ENCODE measurements around the gene BORCS5.
A peak's percentile ranks its signal among the peaks of the same experiment; 100 is the strongest.

Gene BORCS5

GRCh38 chr12:12353276-12353675 is 3.6 kb upstream of the BORCS5 start:
- no peaks in the 10 kb centered on the region for H3K79me2 ChIP-seq (ENCODE audit: insufficient read depth, low read length)
- H3F3A ChIP-seq (ENCODE audit: insufficient read depth, low read length) = no peaks in the 10 kb centered on the region
- no peaks in the 10 kb centered on the region for H3K9me2 ChIP-seq (ENCODE audit: low read depth, low read length)
- H3K27me3 ChIP-seq (ENCODE audit: insufficient read depth, low read length) = no peaks in the 10 kb centered on the region
- no peaks in the 10 kb centered on the region for H3K36me3 ChIP-seq (ENCODE audit: insufficient read depth, low read length)
- no peak overlapping the region for H2AFZ ChIP-seq (ENCODE audit: low read length)
- H3K27ac ChIP-seq (ENCODE audit: low read depth, low read length, poor library complexity, severe bottlenecking) = no peak overlapping the region
- TF ChIP-seq CTCF (IDR thresholded peaks at IDR 0.05; ENCODE audit: low read length) (no peak), EZH2 (IDR thresholded peaks at IDR 0.05; ENCODE audit: borderline replicate concordance, low read length) (no peak)
- no peak overlapping the region for H3K9ac ChIP-seq (ENCODE audit: low read length)
- H3K9me3 ChIP-seq (ENCODE audit: low read length) = no peaks in the 10 kb centered on the region
- no peak overlapping the region for H3K4me3 ChIP-seq (ENCODE audit: low read depth, low read length, poor library complexity, severe bottlenecking)
- no peaks in the 10 kb centered on the region for H4K20me1 ChIP-seq (ENCODE audit: insufficient read depth, low read length)
- peaks cover 22% of the 10 kb centered on the region for H3K4me1 ChIP-seq (ENCODE audit: insufficient read depth, low read length, severe bottlenecking)
- no peak overlapping the region for H3K4me2 ChIP-seq (ENCODE audit: low read length)

- Histone ChIP-seq H3K27me3 (ENCODE audit: insufficient read depth, low read length) (no peaks in the 10 kb centered on the region), H3K9me3 (ENCODE audit: low read length) (no peaks in the 10 kb centered on the region), H3K36me3 (ENCODE audit: insufficient read depth, low read length) (no peaks in the 10 kb centered on the region), H3K9me2 (ENCODE audit: low read depth, low read length) (no peaks in the 10 kb centered on the region), H2AFZ (ENCODE audit: low read length) (no peak overlapping the region), H3K9ac (ENCODE audit: low read length) (no peak overlapping the region), H4K20me1 (ENCODE audit: insufficient read depth, low read length) (no peaks in the 10 kb centered on the region), H3F3A (ENCODE audit: insufficient read depth, low read length) (no peaks in the 10 kb centered on the region), H3K4me2 (ENCODE audit: low read length) (no peak overlapping the region), H3K27ac (ENCODE audit: low read depth, low read length, poor library complexity, severe bottlenecking) (no peak overlapping the region), H3K79me2 (ENCODE audit: insufficient read depth, low read length) (peaks cover 3% of the 10 kb centered on the region; the same call in 1 of the 2 replicates), H3K4me1 (ENCODE audit: insufficient read depth, low read length, severe bottlenecking) (peaks cover 27% of the 10 kb centered on the region), H3K4me3 (ENCODE audit: low read depth, low read length, poor library complexity, severe bottlenecking) (no peak overlapping the region)
- no peak for TF ChIP-seq CTCF (IDR thresholded peaks at IDR 0.05; ENCODE audit: low read length)
- no peak for TF ChIP-seq EZH2 (IDR thresholded peaks at IDR 0.05; ENCODE audit: borderline replicate concordance, low read length)
Measured at GRCh38 chr12:12353807-12354206, 3.1 kb upstream of the BORCS5 start.

- peak overlapping the region; percentile 54 for H3K9ac ChIP-seq (ENCODE audit: low read length)
- no peaks in the 10 kb centered on the region for H3K27me3 ChIP-seq (ENCODE audit: insufficient read depth, low read length)
- no peaks in the 10 kb centered on the region for H3K36me3 ChIP-seq (ENCODE audit: insufficient read depth, low read length)
- no peaks in the 10 kb centered on the region for H3K9me3 ChIP-seq (ENCODE audit: low read length)
- peak overlapping the region; percentile 12 for H3K27ac ChIP-seq (ENCODE audit: low read depth, low read length, poor library complexity, severe bottlenecking)
- peak overlapping the region; percentile 88 for H3K4me3 ChIP-seq (ENCODE audit: low read depth, low read length, poor library complexity, severe bottlenecking)
- peaks cover 6% of the 10 kb centered on the region; the same call in 1 of the 2 replicates for H3K79me2 ChIP-seq (ENCODE audit: insufficient read depth, low read length)
- TF ChIP-seq EZH2 (IDR thresholded peaks at IDR 0.05; ENCODE audit: borderline replicate concordance, low read length) (no peak), CTCF (IDR thresholded peaks at IDR 0.05; ENCODE audit: low read length) (no peak)
- peak overlapping the region; percentile 99 for H3K4me2 ChIP-seq (ENCODE audit: low read length)
- peaks cover 26% of the 10 kb centered on the region for H3K4me1 ChIP-seq (ENCODE audit: insufficient read depth, low read length, severe bottlenecking)
- no peaks in the 10 kb centered on the region for H4K20me1 ChIP-seq (ENCODE audit: insufficient read depth, low read length)
- H3K9me2 ChIP-seq (ENCODE audit: low read depth, low read length) = no peaks in the 10 kb centered on the region
- H3F3A ChIP-seq (ENCODE audit: insufficient read depth, low read length) = no peaks in the 10 kb centered on the region
- peak overlapping the region; percentile 95 for H2AFZ ChIP-seq (ENCODE audit: low read length)
Measured at GRCh38 chr12:12356467-12356895, 397 bp upstream of the BORCS5 start.

Measured in OCI-LY1 (cell line).